C4-2B (cell line): ENCODE data around the gene ATP11A.

ENCODE experiments used
- H3K27ac ChIP-seq: fragments of 450-650 bp; 2 replicates; pipeline ENCODE4 v1.5.1; 2017
- ZFX ChIP-seq: fragments of 450-650 bp; IDR thresholded peaks from 2 replicates; pipeline ENCODE4 v1.6.1; 2017
- TF ChIP-seq, protein P1 (sequence below): fragments of 450-650 bp; conservative IDR thresholded peaks from 2 replicates; pipeline ENCODE4 v1.5.1; 2017; ENCODE audit warnings: mild to moderate bottlenecking

Gene ATP11A

GRCh38 chr13:112931028-112931934 is 241.4 kb downstream of the ATP11A start:
- no peak for TF ChIP-seq ZFX
- TF ChIP-seq, protein P1, sequence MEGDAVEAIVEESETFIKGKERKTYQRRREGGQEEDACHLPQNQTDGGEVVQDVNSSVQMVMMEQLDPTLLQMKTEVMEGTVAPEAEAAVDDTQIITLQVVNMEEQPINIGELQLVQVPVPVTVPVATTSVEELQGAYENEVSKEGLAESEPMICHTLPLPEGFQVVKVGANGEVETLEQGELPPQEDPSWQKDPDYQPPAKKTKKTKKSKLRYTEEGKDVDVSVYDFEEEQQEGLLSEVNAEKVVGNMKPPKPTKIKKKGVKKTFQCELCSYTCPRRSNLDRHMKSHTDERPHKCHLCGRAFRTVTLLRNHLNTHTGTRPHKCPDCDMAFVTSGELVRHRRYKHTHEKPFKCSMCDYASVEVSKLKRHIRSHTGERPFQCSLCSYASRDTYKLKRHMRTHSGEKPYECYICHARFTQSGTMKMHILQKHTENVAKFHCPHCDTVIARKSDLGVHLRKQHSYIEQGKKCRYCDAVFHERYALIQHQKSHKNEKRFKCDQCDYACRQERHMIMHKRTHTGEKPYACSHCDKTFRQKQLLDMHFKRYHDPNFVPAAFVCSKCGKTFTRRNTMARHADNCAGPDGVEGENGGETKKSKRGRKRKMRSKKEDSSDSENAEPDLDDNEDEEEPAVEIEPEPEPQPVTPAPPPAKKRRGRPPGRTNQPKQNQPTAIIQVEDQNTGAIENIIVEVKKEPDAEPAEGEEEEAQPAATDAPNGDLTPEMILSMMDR: peak; percentile 88
- peak overlapping the region; percentile 26 for H3K27ac ChIP-seq

DNA sequence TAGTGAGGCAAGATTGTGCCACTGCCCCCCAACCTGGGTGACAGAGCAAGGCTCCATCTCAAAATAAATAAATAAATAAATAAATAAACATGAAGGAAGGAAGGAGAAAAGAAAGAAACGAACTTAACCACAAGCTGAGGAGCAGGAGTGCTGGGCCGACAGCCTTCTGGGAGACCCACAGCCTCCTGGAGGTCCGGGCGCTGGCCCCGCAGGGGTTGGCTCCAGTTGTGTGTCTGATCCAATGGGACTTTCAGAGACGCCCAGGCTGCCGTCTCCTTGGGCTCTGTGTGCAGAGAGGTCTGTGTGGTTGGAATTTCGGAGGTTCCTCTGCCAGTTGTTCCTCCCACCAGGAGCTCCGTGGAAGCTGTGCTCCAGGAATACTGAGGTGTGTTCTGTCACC is 243.1 kb downstream of the ATP11A start:
- no peak overlapping the region for H3K27ac ChIP-seq
- TF ChIP-seq ZFX: no peak
- TF ChIP-seq, protein P1: no peak

- no peak overlapping the region for H3K27ac ChIP-seq
- no peak for TF ChIP-seq ZFX
- TF ChIP-seq, protein P1: no peak
Observed at GRCh38 chr13:112933649-112934048, 243.8 kb downstream of the ATP11A start.

GRCh38 chr13:112934078-112934477 is 244.2 kb downstream of the ATP11A start:
- no peak for TF ChIP-seq ZFX
- TF ChIP-seq, protein P1: no peak

More at GRCh38 chr13:112934078-112934477, 244.2 kb downstream of the ATP11A start:
- no peak overlapping the region for H3K27ac ChIP-seq
